GM12891 (cell line): Measurements from ENCODE around the gene LILRA5.

ENCODE experiments used
- POLR2A ChIP-seq: IDR thresholded peaks from 2 replicates; pipeline ENCODE4 v1.6.1; 2011; ENCODE audit warnings: low read depth, low read length, control low read depth
- POLR2AphosphoS5 ChIP-seq: IDR thresholded peaks from 2 replicates; pipeline ENCODE4 v1.6.1; 2011; ENCODE audit warnings: low read depth, low read length, control low read depth

GRCh38 chr19:54262470-54262869 lies 50.5 kb downstream of the LILRA5 start:
- no peak for TF ChIP-seq POLR2A
- no peak for TF ChIP-seq POLR2AphosphoS5
